HG02623 (cell line): ENCODE measurements around the gene SERPINB13.

ENCODE experiments used
- ATAC-seq: cut with Tn5 transposase; IDR thresholded peaks from one replicate; pipeline ENCODE4 v1.9.1; 2021; ENCODE audit warnings: moderate library complexity; ENCODE audit not compliant: unreplicated experiment

Gene SERPINB13

GRCh38 chr18:63586966-63587365, at the start of gene SERPINB13:
TSS of gene SERPINB13 (plus strand) at chr18:63587343. CDS start at chr18:63588668, 1,325 bp downstream.
- ATAC-seq = no peak

GRCh38 chr18:63539904-63540510, 47.1 kb upstream of the SERPINB13 start:
- no peak for ATAC-seq

- no peak for ATAC-seq
Observed at GRCh38 chr18:63542069-63542468, 45.1 kb upstream of the SERPINB13 start, which contains the start of gene SERPINB12. TSS of gene SERPINB12 (plus strand) at chr18:63542369. CDS start at chr18:63556160, 13,791 bp downstream.

- ATAC-seq = no peak
Observed at GRCh38 chr18:63544017-63544416, 43.1 kb upstream of the SERPINB13 start.

GRCh38 chr18:63545000-63545399, 42.1 kb upstream of the SERPINB13 start:
- ATAC-seq = no peak

- ATAC-seq = no peak
Observed at GRCh38 chr18:63550068-63550467, 37.1 kb upstream of the SERPINB13 start.

- no peak for ATAC-seq
Observed at GRCh38 chr18:63551769-63552168, 35.4 kb upstream of the SERPINB13 start.

GRCh38 chr18:63552581-63552980, 34.6 kb upstream of the SERPINB13 start:
- ATAC-seq = no peak

GRCh38 chr18:63553081-63553480, 34.1 kb upstream of the SERPINB13 start:
- ATAC-seq = no peak

GRCh38 chr18:63559567-63560491, 27.3 kb upstream of the SERPINB13 start:
- ATAC-seq = no peak

- ATAC-seq = peak; percentile 71
Observed at GRCh38 chr18:63562284-63562683, 24.9 kb upstream of the SERPINB13 start.

GRCh38 chr18:63564021-63564420, 23.1 kb upstream of the SERPINB13 start:
- ATAC-seq = no peak

GRCh38 chr18:63564561-63564960, 22.6 kb upstream of the SERPINB13 start:
- ATAC-seq = no peak

- no peak for ATAC-seq
Observed at GRCh38 chr18:63567276-63567675, 19.9 kb upstream of the SERPINB13 start.

- ATAC-seq = no peak
Observed at GRCh38 chr18:63567825-63568224, 19.3 kb upstream of the SERPINB13 start.

- ATAC-seq = no peak
Observed at GRCh38 chr18:63570721-63571120, 16.4 kb upstream of the SERPINB13 start.

- ATAC-seq = no peak
Observed at GRCh38 chr18:63575681-63576080, 11.5 kb upstream of the SERPINB13 start.

GRCh38 chr18:63578357-63578958, 8.7 kb upstream of the SERPINB13 start:
- ATAC-seq = peak; percentile 82

- no peak for ATAC-seq
Observed at GRCh38 chr18:63579616-63580015, 7.5 kb upstream of the SERPINB13 start.

GRCh38 chr18:63585988-63586387, 1.2 kb upstream of the SERPINB13 start:
- ATAC-seq = no peak

- no peak for ATAC-seq
Observed at GRCh38 chr18:63586431-63586830, 712 bp upstream of the SERPINB13 start.

GRCh38 chr18:63588909-63589308, 1.8 kb downstream of the SERPINB13 start:
- ATAC-seq = no peak
